Neural progenitor cell (in vitro differentiated cells): ENCODE measurements around the gene OR52D1.

ENCODE experiments used
- CTCF ChIP-seq: fragments of 200-600 bp; sonication (generic); IDR thresholded peaks from 2 replicates; pipeline ENCODE4 v1.5.1; 2017; ENCODE audit warnings: antibody characterized with exemption, mild to moderate bottlenecking
- EZH2 ChIP-seq: fragments of 200-600 bp; sonication (generic); IDR thresholded peaks from 2 replicates; pipeline ENCODE4 v1.6.1; 2017; ENCODE audit warnings: antibody characterized with exemption, mild to moderate bottlenecking, moderate library complexity

GRCh38 chr11:5516599-5516998 lies 28.1 kb downstream of the OR52D1 start, which contains the start of gene UBQLNL:
- TF ChIP-seq CTCF (no peak), EZH2 (no peak)
